Ishikawa (cell line): ENCODE results near the gene GNA15.

Experiments
- CEBPB ChIP-seq: IDR thresholded peaks from 2 replicates; pipeline ENCODE4 v1.6.1; 2012
- CREB1 ChIP-seq: IDR thresholded peaks from 2 replicates; pipeline ENCODE4 v1.6.1; 2012; ENCODE audit warnings: low read depth
- EGR1 ChIP-seq: IDR thresholded peaks from 2 replicates; pipeline ENCODE4 v1.6.1; 2012
- EP300 ChIP-seq: IDR thresholded peaks from 2 replicates; pipeline ENCODE4 v1.6.1; 2012; ENCODE audit warnings: borderline replicate concordance
- FOXM1 ChIP-seq: IDR thresholded peaks from 2 replicates; pipeline ENCODE4 v1.6.1; 2012; ENCODE audit warnings: low read depth, borderline replicate concordance
- MAX ChIP-seq: IDR thresholded peaks from 2 replicates; pipeline ENCODE4 v1.6.1; 2012
- NFIC ChIP-seq: IDR thresholded peaks from 2 replicates; pipeline ENCODE4 v1.6.1; 2012
- RAD21 ChIP-seq: IDR thresholded peaks from 2 replicates; pipeline ENCODE4 v1.6.1; 2012; ENCODE audit warnings: low read depth
- REST ChIP-seq: IDR thresholded peaks from 2 replicates; pipeline ENCODE4 v1.6.1; 2012; ENCODE audit warnings: low read depth, mild to moderate bottlenecking
- TAF1 ChIP-seq: IDR thresholded peaks from 2 replicates; pipeline ENCODE4 v1.6.1; 2012; ENCODE audit warnings: low read depth, mild to moderate bottlenecking
- TCF12 ChIP-seq: IDR thresholded peaks from 2 replicates; pipeline ENCODE4 v1.6.1; 2012; ENCODE audit warnings: low read depth
- TEAD4 ChIP-seq: IDR thresholded peaks from 2 replicates; pipeline ENCODE4 v1.6.1; 2012
- YY1 ChIP-seq: IDR thresholded peaks from 2 replicates; pipeline ENCODE4 v1.6.1; 2012; ENCODE audit warnings: low read depth
- ZBTB7A ChIP-seq: IDR thresholded peaks from 2 replicates; pipeline ENCODE4 v1.6.1; 2012; ENCODE audit warnings: low read depth
- TF ChIP-seq, protein P1 (sequence below): IDR thresholded peaks from 2 replicates; pipeline ENCODE4 v1.6.1; 2012

GNA15 gene

DNA sequence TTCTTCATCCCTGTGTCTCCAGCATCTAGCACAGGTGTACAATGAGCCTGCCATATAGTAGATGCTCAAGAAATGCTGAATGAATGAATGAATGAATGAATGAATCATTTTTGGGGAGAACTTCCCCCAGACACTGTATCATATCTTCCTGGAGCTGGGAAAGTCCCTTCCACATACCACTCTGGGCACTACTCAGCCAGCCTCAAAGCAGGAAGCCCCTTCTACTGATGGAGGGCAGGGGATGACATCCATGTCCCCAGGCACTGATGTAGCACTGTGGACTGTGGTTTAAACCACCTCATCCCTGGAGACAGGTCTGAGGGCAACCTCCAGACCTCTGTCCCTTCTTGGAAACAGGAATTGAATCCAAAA lies 4.8 kb downstream of the GNA15 start:
- TF ChIP-seq NFIC: no peak
- no peak for TF ChIP-seq TCF12
- TF ChIP-seq FOXM1: no peak
- TF ChIP-seq TAF1: no peak

DNA sequence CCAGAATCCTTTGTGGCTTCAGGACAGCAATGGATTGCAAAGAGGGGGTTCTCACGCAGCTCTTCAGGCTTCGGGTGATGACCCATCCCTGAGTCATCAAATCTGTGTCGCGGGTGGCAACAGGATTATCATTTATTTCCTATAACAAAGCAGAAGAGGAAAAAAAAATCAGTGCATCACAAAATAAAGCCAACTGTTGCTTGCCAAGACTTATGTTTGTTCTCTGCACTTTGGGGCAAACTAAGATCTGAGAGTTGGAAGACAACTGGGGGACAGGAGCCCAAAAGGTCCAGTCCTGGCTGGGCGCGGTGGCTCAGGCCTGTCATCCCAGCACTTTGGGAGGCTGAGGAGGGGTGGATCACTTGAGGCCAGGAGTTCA lies 6.4 kb downstream of the GNA15 start:
- no peak for TF ChIP-seq MAX
- TF ChIP-seq CREB1: no peak
- TF ChIP-seq NFIC: no peak
- no peak for TF ChIP-seq RAD21
- no peak for TF ChIP-seq YY1
- no peak for TF ChIP-seq CEBPB
- no peak for TF ChIP-seq TCF12
- TF ChIP-seq EP300: no peak
- TF ChIP-seq ZBTB7A: no peak
- TF ChIP-seq EGR1: no peak
- TF ChIP-seq TAF1: no peak
- no peak for TF ChIP-seq TEAD4
- TF ChIP-seq REST: no peak
- TF ChIP-seq FOXM1: no peak
- TF ChIP-seq, protein P1, sequence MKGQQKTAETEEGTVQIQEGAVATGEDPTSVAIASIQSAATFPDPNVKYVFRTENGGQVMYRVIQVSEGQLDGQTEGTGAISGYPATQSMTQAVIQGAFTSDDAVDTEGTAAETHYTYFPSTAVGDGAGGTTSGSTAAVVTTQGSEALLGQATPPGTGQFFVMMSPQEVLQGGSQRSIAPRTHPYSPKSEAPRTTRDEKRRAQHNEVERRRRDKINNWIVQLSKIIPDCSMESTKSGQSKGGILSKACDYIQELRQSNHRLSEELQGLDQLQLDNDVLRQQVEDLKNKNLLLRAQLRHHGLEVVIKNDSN: no peak

DNA sequence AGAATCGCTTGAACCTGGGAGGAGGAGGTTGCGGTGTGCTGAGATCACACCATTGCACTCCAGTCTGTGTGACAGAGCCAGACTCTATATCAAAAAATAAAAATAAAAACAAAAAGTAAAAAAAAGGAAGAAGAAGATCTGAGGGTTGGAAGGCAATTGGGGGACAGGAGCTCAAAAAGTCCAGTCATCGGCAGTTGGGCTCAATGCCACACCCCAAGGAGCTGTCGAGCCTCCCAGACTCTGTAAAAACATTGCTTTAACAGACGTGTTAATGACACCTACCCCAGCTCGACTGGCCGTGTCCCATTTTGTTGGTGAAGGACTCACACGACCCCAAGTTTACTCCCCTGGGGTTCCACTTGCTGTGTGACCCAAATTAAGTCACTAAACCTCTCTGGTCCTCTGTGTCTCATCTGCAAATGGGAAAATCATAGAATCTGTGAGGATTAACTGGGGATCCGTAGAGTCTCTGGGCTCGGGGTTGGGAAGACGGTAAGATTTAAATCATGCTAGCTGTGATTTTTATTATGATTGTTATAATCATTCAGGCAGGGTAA lies 7.0 kb downstream of the GNA15 start:
- TF ChIP-seq YY1 (no peak), REST (no peak), TEAD4 (no peak), TAF1 (no peak), NFIC (no peak)

- no peak for TF ChIP-seq EP300
- TF ChIP-seq, protein P1: no peak
- TF ChIP-seq RAD21: no peak
- TF ChIP-seq CEBPB: no peak
- TF ChIP-seq FOXM1: no peak
- TF ChIP-seq YY1: no peak
- TF ChIP-seq EGR1: no peak
- TF ChIP-seq ZBTB7A: no peak
- TF ChIP-seq TCF12: no peak
- TF ChIP-seq TAF1: no peak
- no peak for TF ChIP-seq TEAD4
- no peak for TF ChIP-seq REST
- no peak for TF ChIP-seq NFIC
- TF ChIP-seq MAX: no peak
- no peak for TF ChIP-seq CREB1
These were observed 10.3 kb downstream of the GNA15 start for GRCh38 chr19:3145909-3146676.
